ENCODE data around the gene CCDC146. TPM values are rescaled to one million over a fixed set of nuclear protein-coding genes. Genes with fewer than 3 reads are reported as not detected.
"Not testable (repeated sequence)": the region's sequence is repeated elsewhere in the genome, so short reads cannot be mapped to it uniquely, and the experiment has no call there.

CCDC146 gene, protein sequence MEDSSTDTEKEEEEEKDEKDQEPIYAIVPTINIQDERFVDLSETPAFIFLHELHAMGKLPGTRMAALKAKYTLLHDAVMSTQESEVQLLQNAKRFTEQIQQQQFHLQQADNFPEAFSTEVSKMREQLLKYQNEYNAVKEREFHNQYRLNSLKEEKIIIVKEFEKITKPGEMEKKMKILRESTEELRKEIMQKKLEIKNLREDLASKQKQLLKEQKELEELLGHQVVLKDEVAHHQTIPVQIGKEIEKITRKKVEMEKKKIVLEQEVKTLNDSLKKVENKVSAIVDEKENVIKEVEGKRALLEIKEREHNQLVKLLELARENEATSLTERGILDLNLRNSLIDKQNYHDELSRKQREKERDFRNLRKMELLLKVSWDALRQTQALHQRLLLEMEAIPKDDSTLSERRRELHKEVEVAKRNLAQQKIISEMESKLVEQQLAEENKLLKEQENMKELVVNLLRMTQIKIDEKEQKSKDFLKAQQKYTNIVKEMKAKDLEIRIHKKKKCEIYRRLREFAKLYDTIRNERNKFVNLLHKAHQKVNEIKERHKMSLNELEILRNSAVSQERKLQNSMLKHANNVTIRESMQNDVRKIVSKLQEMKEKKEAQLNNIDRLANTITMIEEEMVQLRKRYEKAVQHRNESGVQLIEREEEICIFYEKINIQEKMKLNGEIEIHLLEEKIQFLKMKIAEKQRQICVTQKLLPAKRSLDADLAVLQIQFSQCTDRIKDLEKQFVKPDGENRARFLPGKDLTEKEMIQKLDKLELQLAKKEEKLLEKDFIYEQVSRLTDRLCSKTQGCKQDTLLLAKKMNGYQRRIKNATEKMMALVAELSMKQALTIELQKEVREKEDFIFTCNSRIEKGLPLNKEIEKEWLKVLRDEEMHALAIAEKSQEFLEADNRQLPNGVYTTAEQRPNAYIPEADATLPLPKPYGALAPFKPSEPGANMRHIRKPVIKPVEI
- total RNA-seq: 10 to 100 TPM in 6 of 7 donors, 1 to 10 TPM in 1; 8.9 to 21.3 (median 12.4) TPM
- polyA plus RNA-seq: 1 to 10 TPM; 4.1 to 7.5 (median 5.7) TPM
- long read RNA-seq, donor 1, transcript CCDC146-204 (5 exons, 1,554 nt): major isoform, 8 of 134 reads
- long read RNA-seq, donor 1, partial matches to known transcripts: 125 of 134 reads
- long read RNA-seq, donor 1, other reads (novel, unspliced or antisense): 0 of 134 reads
- long read RNA-seq, donor 2, partial matches to known transcripts: 0 of 2 reads
- long read RNA-seq, donor 2, other reads (novel, unspliced or antisense): 0 of 2 reads

DNA sequence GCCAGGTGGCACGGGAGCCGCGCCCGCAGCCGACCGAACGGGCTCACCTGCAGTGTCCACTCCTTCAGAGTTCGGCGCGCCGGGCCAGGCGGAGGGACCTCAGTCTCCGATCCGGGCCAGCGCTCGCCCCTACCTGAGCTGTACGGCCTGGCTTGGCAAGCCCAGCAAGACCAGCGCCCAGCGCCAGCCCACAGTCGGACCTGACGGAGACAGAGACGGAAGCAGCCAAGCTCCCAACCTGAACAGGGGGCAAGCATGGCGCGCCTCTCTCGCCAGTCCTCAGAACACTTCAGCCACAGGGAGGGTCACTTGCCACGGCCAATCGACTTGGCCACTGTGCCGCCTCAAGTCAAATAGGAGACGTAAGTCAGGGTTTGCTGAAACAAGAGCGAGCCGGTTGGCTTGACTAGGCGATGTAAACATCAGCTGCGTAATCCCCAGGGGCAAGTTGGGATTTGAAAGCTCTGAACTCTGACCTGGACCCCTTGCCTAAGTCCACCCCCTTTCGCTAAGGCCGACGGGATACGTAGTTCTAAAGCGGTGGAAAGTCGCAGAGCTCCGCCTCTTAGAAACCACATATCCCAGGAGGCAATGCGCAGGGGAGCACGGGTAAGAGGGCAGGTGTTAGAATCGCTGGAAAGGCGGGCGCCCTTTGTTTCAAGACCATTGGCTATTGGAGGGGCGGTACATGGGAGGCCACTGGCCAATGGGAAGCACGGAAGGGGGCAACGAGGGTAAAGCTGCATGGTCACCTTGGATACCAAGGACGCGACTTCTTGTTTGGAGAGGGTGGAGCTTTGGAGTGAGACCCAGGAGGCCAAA, at the start of gene CCDC146:
Gene CCDC146 (plus strand): TSS at position 756 of the 822 bp plus-strand sequence. CDS start 45,054 bp downstream, outside the sequence.
- Histone ChIP-seq H3K4me1 (peaks cover 5 to 26% (median 8%) of the 10 kb centered on the region in 6 donors), H3K27ac (peak within 1 kb of the TSS in 6 of 8 donors; percentile 71 to 85 (median 78)), H3K4me3 (peak within 1 kb of the TSS; percentile 62 to 91 (median 73))
- 0 to 1% (median 1%) methylated on average over 26 to 50 of the region's 50 CpGs for WGBS, 5 donors
- TF ChIP-seq POLR2AphosphoS5 (IDR thresholded peaks at IDR 0.05) (peak in 2 of 3 donors; percentile 75 to 84), POLR2A (IDR thresholded peaks at IDR 0.05) (peak in 1 of 3 donors; percentile 74)
- DNase-seq: peak; percentile 96
- not testable (repeated sequence) for H3K27me3 ChIP-seq (replicated peaks in 1 of 7); H3K9me3 ChIP-seq; H3K36me3 ChIP-seq
- intact Hi-C loops (cut with DNase I; ENCODE audit: low total_unique reads): loop anchor here (10.0 kb wide), 2 partner anchors 123 to 213 kb away; no protein-coding TSS in a partner anchor

- not testable (repeated sequence) for DNase-seq; H3K27me3 ChIP-seq (replicated peaks in 1 of 7)
Measured at GRCh38 chr7:77074786-77075396, 47.5 kb upstream of the CCDC146 start.

DNA sequence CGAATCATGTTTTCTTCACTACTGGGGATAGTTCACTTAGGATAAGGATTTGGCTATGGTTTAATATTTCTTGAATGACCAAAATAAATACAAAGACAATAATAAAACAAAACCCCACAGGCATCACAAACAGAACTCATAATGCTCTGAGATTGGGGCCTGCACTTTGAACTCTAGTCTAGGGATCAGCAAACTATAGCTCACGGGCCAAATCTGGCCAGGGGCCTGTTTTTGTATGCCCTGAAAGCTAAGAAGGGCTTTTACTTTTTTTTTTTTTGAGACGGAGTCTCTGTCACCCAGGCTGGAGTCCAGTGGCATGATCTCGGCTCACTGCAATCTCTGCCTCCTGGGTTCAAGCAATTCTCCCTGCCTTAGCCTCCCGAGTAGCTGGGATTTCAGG, 45.4 kb upstream of the CCDC146 start:
- H3K4me3 ChIP-seq; intact Hi-C loops (cut with DNase I; ENCODE audit: low total_unique reads): not testable (repeated sequence)
- peaks cover 0 to 29% (median 0%) of the 10 kb centered on the region in 6 donors for H3K36me3 ChIP-seq

More at GRCh38 chr7:77074786-77075396, 47.5 kb upstream of the CCDC146 start:
- WGBS, 5 donors: 95 to 100% (median 98%) methylated on average over 1 to 5 of the region's 6 CpGs; no CpG with 5 or more reads in 1 of the 5 donors
- H3K36me3 ChIP-seq: peaks cover 0 to 31% (median 0%) of the 10 kb centered on the region in 6 donors
- intact Hi-C loops (cut with DNase I; ENCODE audit: low total_unique reads); H3K27ac ChIP-seq; H3K9me3 ChIP-seq; H3K4me3 ChIP-seq; H3K4me1 ChIP-seq: not testable (repeated sequence)

DNA sequence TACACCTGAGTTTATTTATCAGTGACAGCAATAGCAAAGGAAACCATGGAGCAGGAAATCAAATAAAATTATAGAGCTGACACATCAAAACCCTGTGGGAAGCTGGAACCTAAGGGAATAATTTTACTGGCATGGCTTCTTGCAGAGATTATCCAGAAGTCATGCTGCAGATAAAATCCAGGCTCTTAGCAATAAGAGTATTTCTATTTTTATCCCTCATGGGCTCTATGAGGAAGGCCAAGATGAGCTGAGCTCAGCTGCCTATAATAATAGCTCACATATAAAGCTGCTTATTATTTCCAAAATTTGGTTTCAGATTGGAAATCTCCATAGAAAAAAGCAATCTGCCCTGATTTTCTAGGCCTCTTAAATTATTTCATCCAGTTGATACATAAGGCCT, 43.3 kb upstream of the CCDC146 start:
- H3K9me3 ChIP-seq; H3K27ac ChIP-seq; intact Hi-C loops (cut with DNase I; ENCODE audit: low total_unique reads); H3K4me3 ChIP-seq; DNase-seq; H3K4me1 ChIP-seq; H3K27me3 ChIP-seq (replicated peaks in 1 of 7): not testable (repeated sequence)
- H3K36me3 ChIP-seq: peaks cover 0 to 27% (median 0%) of the 10 kb centered on the region in 6 donors

More for the DNA sequence above, 45.4 kb upstream of the CCDC146 start:
- H3K27ac ChIP-seq; DNase-seq; H3K4me1 ChIP-seq; H3K9me3 ChIP-seq; H3K27me3 ChIP-seq (replicated peaks in 1 of 7): not testable (repeated sequence)
- 94 to 98% (median 97%) methylated on average over 4 to 5 of the region's 5 CpGs; no CpG with 5 or more reads in 1 of the 5 donors for WGBS, 5 donors

GRCh38 chr7:77079624-77080023, 42.8 kb upstream of the CCDC146 start:
- not testable (repeated sequence) for H3K4me1 ChIP-seq

GRCh38 chr7:77080236-77080635, 42.2 kb upstream of the CCDC146 start:
- H3K27ac ChIP-seq; H3K27me3 ChIP-seq (replicated peaks in 1 of 7); H3K4me1 ChIP-seq; H3K9me3 ChIP-seq; intact Hi-C loops (cut with DNase I; ENCODE audit: low total_unique reads); H3K4me3 ChIP-seq; DNase-seq: not testable (repeated sequence)
- WGBS, 5 donors: 91 to 100% (median 99%) methylated on average over 1 to 2 of the region's 2 CpGs; no CpG with 5 or more reads in 1 of the 5 donors
- H3K36me3 ChIP-seq: peaks cover 0 to 18% (median 0%) of the 10 kb centered on the region in 6 donors

More at GRCh38 chr7:77079624-77080023, 42.8 kb upstream of the CCDC146 start:
- H3K27ac ChIP-seq; DNase-seq; H3K9me3 ChIP-seq; H3K4me3 ChIP-seq; H3K27me3 ChIP-seq (replicated peaks in 1 of 7); intact Hi-C loops (cut with DNase I; ENCODE audit: low total_unique reads): not testable (repeated sequence)
- peaks cover 0 to 22% (median 0%) of the 10 kb centered on the region in 6 donors for H3K36me3 ChIP-seq
- WGBS, 5 donors: 50 to 62% (median 60%) methylated on average over 4 to 5 of the region's 5 CpGs

GRCh38 chr7:77082192-77082591, 40.2 kb upstream of the CCDC146 start:
- WGBS, 5 donors: 95 to 100% (median 99%) methylated on average over 1 of the region's 1 CpG; no CpG with 5 or more reads in 1 of the 5 donors
- DNase-seq; H3K4me3 ChIP-seq; H3K27ac ChIP-seq; intact Hi-C loops (cut with DNase I; ENCODE audit: low total_unique reads); H3K9me3 ChIP-seq; H3K27me3 ChIP-seq (replicated peaks in 1 of 7); H3K4me1 ChIP-seq: not testable (repeated sequence)
- peaks cover 0 to 17% (median 0%) of the 10 kb centered on the region in 6 donors for H3K36me3 ChIP-seq

- H3K36me3 ChIP-seq: peaks cover 0 to 37% (median 0%) of the 10 kb centered on the region in 6 donors
- H3K27ac ChIP-seq; H3K4me1 ChIP-seq; H3K9me3 ChIP-seq; H3K4me3 ChIP-seq; H3K27me3 ChIP-seq (replicated peaks in 1 of 7); intact Hi-C loops (cut with DNase I; ENCODE audit: low total_unique reads); DNase-seq: not testable (repeated sequence)
- 46 to 83% (median 48%) methylated on average over 2 of the region's 2 CpGs for WGBS, 5 donors
Measured at GRCh38 chr7:77092301-77092700, 30.1 kb upstream of the CCDC146 start.

DNA sequence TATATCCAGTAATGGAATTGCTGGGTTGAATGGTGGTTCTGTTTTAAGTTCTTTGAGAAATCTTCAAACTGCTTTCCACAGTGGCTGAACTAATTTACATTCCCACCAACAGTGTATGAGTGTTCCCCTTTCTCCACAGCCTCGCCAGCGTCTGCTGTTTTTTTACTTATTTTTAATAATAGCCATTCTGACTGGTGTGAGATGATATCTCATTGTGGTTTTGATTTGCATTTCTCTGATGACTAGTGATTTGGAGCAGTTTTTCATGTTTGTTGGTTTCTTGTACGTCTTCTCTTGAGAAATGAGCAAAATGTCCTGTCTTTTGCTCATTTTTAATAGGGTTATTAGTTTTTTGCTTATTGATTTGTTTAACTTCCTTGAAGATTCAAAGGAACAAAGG, 21.9 kb upstream of the CCDC146 start:
- H3K4me3 ChIP-seq; H3K27me3 ChIP-seq (replicated peaks in 1 of 7); H3K36me3 ChIP-seq; H3K27ac ChIP-seq; H3K9me3 ChIP-seq; H3K4me1 ChIP-seq; DNase-seq; intact Hi-C loops (cut with DNase I; ENCODE audit: low total_unique reads): not testable (repeated sequence)
- 56 to 90% (median 79%) methylated on average over 2 to 3 of the region's 3 CpGs for WGBS, 5 donors

Measured in spleen (tissue), 13 donors.